GM12875 (cell line): ENCODE results near the gene MASTL.

Experiments used
- H3K4me3 ChIP-seq: one replicate; pipeline ENCODE4 v1.5.1; 2011; ENCODE audit warnings: low read depth, low read length, control low read depth
- CTCF ChIP-seq: IDR thresholded peaks from 2 replicates; pipeline ENCODE4 v1.5.1; 2011; ENCODE audit warnings: low read depth, mild to moderate bottlenecking, control low read depth, inconsistent platforms, low read length, moderate library complexity, borderline replicate concordance; ENCODE audit not compliant: insufficient read depth

MASTL gene

GRCh38 chr10:27188259-27188658 is 33.1 kb downstream of the MASTL start:
- no peak overlapping the region for H3K4me3 ChIP-seq
- no peak for TF ChIP-seq CTCF

GRCh38 chr10:27188897-27189296 is 33.7 kb downstream of the MASTL start:
- H3K4me3 ChIP-seq, result no peak overlapping the region

GRCh38 chr10:27190508-27190907 is 35.4 kb downstream of the MASTL start:
- no peak for TF ChIP-seq CTCF
- no peak overlapping the region for H3K4me3 ChIP-seq

More at GRCh38 chr10:27188897-27189296, 33.7 kb downstream of the MASTL start:
- no peak for TF ChIP-seq CTCF

- no peak for TF ChIP-seq CTCF
- H3K4me3 ChIP-seq, result no peak overlapping the region
Measured at GRCh38 chr10:27192284-27192683, 37.1 kb downstream of the MASTL start.

- H3K4me3 ChIP-seq, result no peak overlapping the region
- TF ChIP-seq CTCF, result no peak
Measured at GRCh38 chr10:27197980-27198620, 42.9 kb downstream of the MASTL start.

- TF ChIP-seq CTCF, result no peak
- H3K4me3 ChIP-seq, result no peak overlapping the region
Measured at GRCh38 chr10:27203806-27204205, 48.7 kb downstream of the MASTL start.

GRCh38 chr10:27207350-27207749 is 52.2 kb downstream of the MASTL start:
- no peak for TF ChIP-seq CTCF
- no peak overlapping the region for H3K4me3 ChIP-seq
